Neural cell (in vitro differentiated cells): ENCODE data around the gene FCHO1. TPM values are rescaled to one million over a fixed set of nuclear protein-coding genes. Genes with fewer than 3 reads are reported as not detected.

Source experiments
- H2AFZ ChIP-seq: fragments of 200-600, 300-800 bp; sonication (generic), shearing (Covaris generic); 2 replicates; pipeline ENCODE4 v1.6.0; 2014; ENCODE audit warnings: low read depth, mild to moderate bottlenecking, antibody characterized with exemption, low read length, moderate library complexity
- H3F3A ChIP-seq: fragments of 200-600 bp; shearing (Covaris generic); 2 replicates; pipeline ENCODE4 v1.6.1; 2016; ENCODE audit warnings: mild to moderate bottlenecking, moderate library complexity, mixed read lengths, antibody characterized with exemption, low read length; ENCODE audit not compliant: insufficient read depth, poor library complexity, severe bottlenecking
- H3K27ac ChIP-seq: fragments of 200-600, 300-800 bp; sonication (generic), shearing (Covaris generic); 2 replicates; pipeline ENCODE4 v1.5.1; 2014; ENCODE audit warnings: mild to moderate bottlenecking, low read length, moderate library complexity
- H3K27me3 ChIP-seq: fragments of 300-800, 200-600 bp; sonication (generic), shearing (Covaris generic); 2 replicates; pipeline ENCODE4 v1.6.0; 2014; ENCODE audit warnings: mild to moderate bottlenecking, low read depth, low read length, moderate library complexity; ENCODE audit not compliant: insufficient read depth
- H3K36me3 ChIP-seq: fragments of 300-800, 200-600 bp; sonication (generic), shearing (Covaris generic); 2 replicates; pipeline ENCODE4 v1.5.1; 2014; ENCODE audit warnings: mild to moderate bottlenecking, antibody characterized with exemption, low read length, moderate library complexity; ENCODE audit not compliant: insufficient read depth
- H3K4me2 ChIP-seq: fragments of 300-800, 200-600 bp; sonication (generic), shearing (Covaris generic); 2 replicates; pipeline ENCODE4 v1.6.0; 2014; ENCODE audit warnings: mild to moderate bottlenecking, low read length
- H3K4me3 ChIP-seq: fragments of 300-800, 200-600 bp; sonication (generic), shearing (Covaris generic); 2 replicates; pipeline ENCODE4 v1.5.1; 2014; ENCODE audit warnings: mild to moderate bottlenecking, low read length, moderate library complexity
- H3K79me2 ChIP-seq: fragments of 200-600 bp; shearing (Covaris generic); replicated peaks from 2 replicates; pipeline ENCODE4 v1.6.0; 2014; ENCODE audit warnings: mild to moderate bottlenecking, low read length, moderate library complexity; ENCODE audit not compliant: insufficient read depth
- H3K9ac ChIP-seq: fragments of 300-800, 200-600 bp; sonication (generic), shearing (Covaris generic); 2 replicates; pipeline ENCODE4 v1.6.1; 2016; ENCODE audit warnings: mild to moderate bottlenecking, low read length, mixed read lengths
- H3K9me2 ChIP-seq: fragments of 200-600 bp; shearing (Covaris generic); 2 replicates; pipeline ENCODE4 v1.6.1; 2016; ENCODE audit warnings: mild to moderate bottlenecking, low read length, mixed read lengths; ENCODE audit not compliant: insufficient read depth
- H3K9me3 ChIP-seq: fragments of 200-600, 300-800 bp; sonication (generic), shearing (Covaris generic); 2 replicates; pipeline ENCODE4 v1.6.1; 2016; ENCODE audit warnings: mild to moderate bottlenecking, mixed run types, low read length, moderate library complexity, mixed read lengths
- H4K20me1 ChIP-seq: fragments of 200-600 bp; shearing (Covaris generic); 2 replicates; pipeline ENCODE4 v1.6.1; 2016; ENCODE audit warnings: mild to moderate bottlenecking, mixed run types; ENCODE audit not compliant: insufficient read depth
- EP300 ChIP-seq: fragments of 450-650 bp; conservative IDR thresholded peaks from 2 replicates; pipeline ENCODE4 v1.6.1; 2014; ENCODE audit warnings: antibody characterized with exemption, mild to moderate bottlenecking, moderate library complexity; ENCODE audit not compliant: poor library complexity, severe bottlenecking
- EZH2 ChIP-seq: fragments of 200-600, 300-800 bp; shearing (Covaris generic), sonication (generic); IDR thresholded peaks from 2 replicates; pipeline ENCODE4 v1.6.1; 2014; ENCODE audit warnings: antibody characterized with exemption, low read length, borderline replicate concordance, mild to moderate bottlenecking; ENCODE audit not compliant: insufficient read depth, poor library complexity, severe bottlenecking
- MXI1 ChIP-seq: fragments of 450-650 bp; conservative IDR thresholded peaks from 2 replicates; pipeline ENCODE4 v1.6.1; 2014; ENCODE audit warnings: antibody characterized with exemption, mild to moderate bottlenecking; ENCODE audit not compliant: poor library complexity, severe bottlenecking
- POLR2AphosphoS5 ChIP-seq: IDR thresholded peaks from 2 replicates; pipeline ENCODE4 v1.6.1; 2012
- RAD21 ChIP-seq: fragments of 450-650 bp; conservative IDR thresholded peaks from 2 replicates; pipeline ENCODE4 v1.6.1; 2014; ENCODE audit warnings: antibody characterized with exemption, mild to moderate bottlenecking, moderate library complexity
- SMC3 ChIP-seq: fragments of 450-650 bp; conservative IDR thresholded peaks from 2 replicates; pipeline ENCODE4 v1.6.1; 2014; ENCODE audit warnings: antibody characterized with exemption, mild to moderate bottlenecking, moderate library complexity; ENCODE audit not compliant: poor library complexity
- TAF1 ChIP-seq: IDR thresholded peaks from 2 replicates; pipeline ENCODE4 v1.6.1; 2012; ENCODE audit warnings: low read depth
- polyA plus RNA-seq: library from polyadenylated mRNA; depleted of rRNA; stranded (reverse); fragments of >200 nt; gene quantifications from 2 replicates; pipeline ENCODE4 v1.2.3, GENCODE V29; 2014
- TF ChIP-seq, protein P1 (sequence below): fragments of 450-650 bp; IDR thresholded peaks from 2 replicates; pipeline ENCODE4 v1.5.1; 2014; ENCODE audit warnings: antibody characterized with exemption, mild to moderate bottlenecking, moderate library complexity; ENCODE audit not compliant: poor library complexity, severe bottlenecking
- TF ChIP-seq, protein P2 (sequence below): IDR thresholded peaks from 2 replicates; pipeline ENCODE4 v1.6.1; 2012; ENCODE audit warnings: borderline replicate concordance

Gene FCHO1
- polyA plus RNA-seq, 1 donor from 2014 or later, result 39.7 TPM

DNA sequence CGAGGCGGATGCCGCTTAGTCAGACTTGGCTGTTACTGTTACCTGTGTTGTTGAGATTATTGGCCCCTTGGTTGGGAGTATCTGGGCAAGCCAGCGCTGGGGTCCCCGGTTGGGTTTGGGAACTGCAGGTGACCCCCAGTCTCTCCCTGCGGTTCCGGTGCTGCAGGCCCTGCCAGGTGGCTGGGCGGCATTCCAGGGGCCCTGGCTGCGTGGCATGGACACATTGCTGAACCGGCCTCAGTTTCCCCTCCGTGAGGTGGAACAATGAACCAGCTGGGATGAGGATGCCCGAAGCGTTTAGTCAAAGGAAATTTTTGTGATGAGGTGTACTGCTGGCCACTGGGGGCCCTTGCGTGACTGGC is 44.2 kb downstream of the FCHO1 start:
- no peaks in the 10 kb centered on the region for H3K9me3 ChIP-seq
- H3F3A ChIP-seq, result no peaks in the 10 kb centered on the region
- peaks cover 32% of the 10 kb centered on the region for H3K27me3 ChIP-seq
- no peak overlapping the region for H3K4me2 ChIP-seq
- no peaks in the 10 kb centered on the region for H3K9me2 ChIP-seq
- no peak overlapping the region for H2AFZ ChIP-seq
- no peaks in the 10 kb centered on the region for H4K20me1 ChIP-seq
- no peaks in the 10 kb centered on the region for H3K36me3 ChIP-seq
- no peak overlapping the region for H3K9ac ChIP-seq
- no peaks in the 10 kb centered on the region for H3K79me2 ChIP-seq
- H3K4me3 ChIP-seq, result no peak overlapping the region
- TF ChIP-seq SMC3 (no peak), EZH2 (no peak), TAF1 (no peak), MXI1 (no peak), POLR2AphosphoS5 (no peak), EP300 (no peak), RAD21 (no peak)
- TF ChIP-seq, protein P1, sequence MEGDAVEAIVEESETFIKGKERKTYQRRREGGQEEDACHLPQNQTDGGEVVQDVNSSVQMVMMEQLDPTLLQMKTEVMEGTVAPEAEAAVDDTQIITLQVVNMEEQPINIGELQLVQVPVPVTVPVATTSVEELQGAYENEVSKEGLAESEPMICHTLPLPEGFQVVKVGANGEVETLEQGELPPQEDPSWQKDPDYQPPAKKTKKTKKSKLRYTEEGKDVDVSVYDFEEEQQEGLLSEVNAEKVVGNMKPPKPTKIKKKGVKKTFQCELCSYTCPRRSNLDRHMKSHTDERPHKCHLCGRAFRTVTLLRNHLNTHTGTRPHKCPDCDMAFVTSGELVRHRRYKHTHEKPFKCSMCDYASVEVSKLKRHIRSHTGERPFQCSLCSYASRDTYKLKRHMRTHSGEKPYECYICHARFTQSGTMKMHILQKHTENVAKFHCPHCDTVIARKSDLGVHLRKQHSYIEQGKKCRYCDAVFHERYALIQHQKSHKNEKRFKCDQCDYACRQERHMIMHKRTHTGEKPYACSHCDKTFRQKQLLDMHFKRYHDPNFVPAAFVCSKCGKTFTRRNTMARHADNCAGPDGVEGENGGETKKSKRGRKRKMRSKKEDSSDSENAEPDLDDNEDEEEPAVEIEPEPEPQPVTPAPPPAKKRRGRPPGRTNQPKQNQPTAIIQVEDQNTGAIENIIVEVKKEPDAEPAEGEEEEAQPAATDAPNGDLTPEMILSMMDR, result no peak
- TF ChIP-seq, protein P2, sequence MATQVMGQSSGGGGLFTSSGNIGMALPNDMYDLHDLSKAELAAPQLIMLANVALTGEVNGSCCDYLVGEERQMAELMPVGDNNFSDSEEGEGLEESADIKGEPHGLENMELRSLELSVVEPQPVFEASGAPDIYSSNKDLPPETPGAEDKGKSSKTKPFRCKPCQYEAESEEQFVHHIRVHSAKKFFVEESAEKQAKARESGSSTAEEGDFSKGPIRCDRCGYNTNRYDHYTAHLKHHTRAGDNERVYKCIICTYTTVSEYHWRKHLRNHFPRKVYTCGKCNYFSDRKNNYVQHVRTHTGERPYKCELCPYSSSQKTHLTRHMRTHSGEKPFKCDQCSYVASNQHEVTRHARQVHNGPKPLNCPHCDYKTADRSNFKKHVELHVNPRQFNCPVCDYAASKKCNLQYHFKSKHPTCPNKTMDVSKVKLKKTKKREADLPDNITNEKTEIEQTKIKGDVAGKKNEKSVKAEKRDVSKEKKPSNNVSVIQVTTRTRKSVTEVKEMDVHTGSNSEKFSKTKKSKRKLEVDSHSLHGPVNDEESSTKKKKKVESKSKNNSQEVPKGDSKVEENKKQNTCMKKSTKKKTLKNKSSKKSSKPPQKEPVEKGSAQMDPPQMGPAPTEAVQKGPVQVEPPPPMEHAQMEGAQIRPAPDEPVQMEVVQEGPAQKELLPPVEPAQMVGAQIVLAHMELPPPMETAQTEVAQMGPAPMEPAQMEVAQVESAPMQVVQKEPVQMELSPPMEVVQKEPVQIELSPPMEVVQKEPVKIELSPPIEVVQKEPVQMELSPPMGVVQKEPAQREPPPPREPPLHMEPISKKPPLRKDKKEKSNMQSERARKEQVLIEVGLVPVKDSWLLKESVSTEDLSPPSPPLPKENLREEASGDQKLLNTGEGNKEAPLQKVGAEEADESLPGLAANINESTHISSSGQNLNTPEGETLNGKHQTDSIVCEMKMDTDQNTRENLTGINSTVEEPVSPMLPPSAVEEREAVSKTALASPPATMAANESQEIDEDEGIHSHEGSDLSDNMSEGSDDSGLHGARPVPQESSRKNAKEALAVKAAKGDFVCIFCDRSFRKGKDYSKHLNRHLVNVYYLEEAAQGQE, result no peak
- H3K27ac ChIP-seq, result no peak overlapping the region

DNA sequence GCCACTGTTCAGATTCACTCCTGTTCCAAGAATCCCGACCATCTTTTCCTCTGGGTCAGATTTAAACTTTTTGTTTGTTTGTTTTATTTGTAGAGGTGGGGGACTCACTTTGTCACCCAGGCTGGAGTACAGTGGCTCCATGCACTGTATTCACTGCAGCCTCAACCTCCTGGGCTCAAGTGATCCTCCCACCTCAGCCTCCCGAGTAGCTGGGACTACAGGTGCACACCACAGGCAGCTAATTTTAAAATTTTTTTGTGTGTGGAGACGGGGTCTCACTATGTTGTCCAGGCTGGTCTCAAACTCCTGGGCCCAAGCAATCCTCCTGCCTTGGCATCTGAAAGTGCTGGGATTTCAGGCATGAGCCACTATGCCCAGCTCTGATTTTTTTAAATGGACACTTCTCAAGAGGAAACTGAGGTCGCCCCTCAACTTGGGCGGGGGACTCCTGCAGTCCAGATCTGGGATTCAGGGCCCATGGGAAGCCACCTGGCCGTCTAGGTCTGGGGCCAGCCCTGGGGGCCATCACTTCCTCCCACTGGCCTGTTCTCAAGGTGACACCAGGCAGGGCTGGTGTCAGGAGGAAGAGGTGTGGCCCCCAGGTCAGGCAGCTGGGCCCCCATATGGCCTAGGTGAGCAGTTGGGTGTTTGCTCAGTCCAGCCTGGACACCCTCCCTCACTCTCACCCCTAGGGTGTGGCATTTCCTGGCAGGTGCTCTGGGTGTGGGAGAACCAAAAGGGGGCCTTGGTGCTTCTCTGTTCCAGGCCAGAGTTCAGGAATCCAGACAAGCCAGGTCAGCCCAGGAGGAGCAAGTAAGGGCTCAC is 44.9 kb downstream of the FCHO1 start:
- Histone ChIP-seq H3K27me3 (peaks cover 32% of the 10 kb centered on the region), H3K4me2 (no peak overlapping the region), H3K9me2 (no peaks in the 10 kb centered on the region), H2AFZ (no peak overlapping the region), H3K9me3 (no peaks in the 10 kb centered on the region), H3K36me3 (no peaks in the 10 kb centered on the region), H3K9ac (no peak overlapping the region), H3K4me3 (no peak overlapping the region), H4K20me1 (no peaks in the 10 kb centered on the region), H3K79me2 (no peaks in the 10 kb centered on the region), H3K27ac (no peak overlapping the region), H3F3A (no peaks in the 10 kb centered on the region)
- TF ChIP-seq, protein P1, result no peak
- no peak for TF ChIP-seq POLR2AphosphoS5
- TF ChIP-seq MXI1, result no peak
- TF ChIP-seq, protein P2, result no peak
- TF ChIP-seq RAD21, result no peak
- no peak for TF ChIP-seq TAF1
- no peak for TF ChIP-seq EP300
- TF ChIP-seq SMC3, result no peak
- TF ChIP-seq EZH2, result no peak
